SK-N-SH treated with all-trans-retinoic acid at 6 μM for 48 hours (cell line): Measurements from ENCODE around the gene ZBTB43.

ENCODE experiments used
- ESRRG ChIP-seq: fragments of 250-450 bp; sonication (Bioruptor Pico); IDR thresholded peaks from 2 replicates; pipeline ENCODE4 v1.6.1; 2021; ENCODE audit warnings: mild to moderate bottlenecking
- ISL1 ChIP-seq: fragments of 250-450 bp; sonication (Bioruptor Pico); IDR thresholded peaks from 2 replicates; pipeline ENCODE4 v2.1.2; 2022; ENCODE audit warnings: mild to moderate bottlenecking, moderate library complexity
- OSR1 ChIP-seq: fragments of 250-450 bp; sonication (Bioruptor Pico); IDR thresholded peaks from 2 replicates; pipeline ENCODE4 v1.8.0; 2022; ENCODE audit warnings: moderate library complexity, mild to moderate bottlenecking, inconsistent platforms
- PATZ1 ChIP-seq: fragments of 250-450 bp; sonication (Bioruptor Pico); IDR thresholded peaks from 2 replicates; pipeline ENCODE4 v1.8.0; 2020; ENCODE audit warnings: mild to moderate bottlenecking, moderate library complexity, borderline replicate concordance
- TOX ChIP-seq: fragments of 250-450 bp; sonication (Bioruptor Pico); IDR thresholded peaks from 2 replicates; pipeline ENCODE4 v1.8.0; 2021; ENCODE audit warnings: mild to moderate bottlenecking, moderate library complexity, borderline replicate concordance
- ZFP3 ChIP-seq: fragments of 250-450 bp; sonication (Bioruptor Pico); IDR thresholded peaks from 2 replicates; pipeline ENCODE4 v1.5.0; 2020; ENCODE audit warnings: mild to moderate bottlenecking, moderate library complexity

GRCh38 chr9:126860757-126861466, 56.1 kb downstream of the ZBTB43 start:
- TF ChIP-seq ZFP3 (CRISPR knock-in tag) (no peak), OSR1 (CRISPR knock-in tag) (no peak), ESRRG (CRISPR knock-in tag) (no peak), PATZ1 (CRISPR knock-in tag) (no peak), TOX (CRISPR knock-in tag) (no peak), ISL1 (no peak)
